Mesodermal cell (in vitro differentiated cells): Measurements from ENCODE around the gene LIFR.

ENCODE experiments used
- H3K27ac ChIP-seq: 2 replicates; pipeline ENCODE4 v1.7.0; 2013; ENCODE audit warnings: mild to moderate bottlenecking, low read depth, low read length, moderate library complexity; ENCODE audit not compliant: severe bottlenecking
- H3K36me3 ChIP-seq: 2 replicates; pipeline ENCODE4 v1.7.1; 2013; ENCODE audit warnings: mild to moderate bottlenecking, low read length, moderate library complexity; ENCODE audit not compliant: control insufficient read depth, insufficient read depth
- H3K4me1 ChIP-seq: one replicate; pipeline ENCODE4 v1.7.1; 2013; ENCODE audit warnings: mild to moderate bottlenecking, low read length; ENCODE audit not compliant: insufficient read depth, control insufficient read depth, poor library complexity, severe bottlenecking
- H3K4me3 ChIP-seq: 2 replicates; pipeline ENCODE4 v1.7.0; 2013; ENCODE audit warnings: low read length, control low read depth, mild to moderate bottlenecking; ENCODE audit not compliant: insufficient read depth, poor library complexity, severe bottlenecking; ENCODE audit errors: extremely low read depth
- H3K9me3 ChIP-seq: 2 replicates; pipeline ENCODE4 v1.7.1; 2013; ENCODE audit warnings: mild to moderate bottlenecking, low read length, moderate library complexity; ENCODE audit not compliant: control insufficient read depth
- WGBS, 2 experiments: methylation state at CpG; one replicate each; pipeline ENCODE4 v1.1.5; 2013; ENCODE audit warnings: missing lambda C conversion rate in 2 of 2; ENCODE audit not compliant: insufficient coverage in 2 of 2; 5-methylcytosine and 5-hydroxymethylcytosine counted together

The LIFR gene

DNA sequence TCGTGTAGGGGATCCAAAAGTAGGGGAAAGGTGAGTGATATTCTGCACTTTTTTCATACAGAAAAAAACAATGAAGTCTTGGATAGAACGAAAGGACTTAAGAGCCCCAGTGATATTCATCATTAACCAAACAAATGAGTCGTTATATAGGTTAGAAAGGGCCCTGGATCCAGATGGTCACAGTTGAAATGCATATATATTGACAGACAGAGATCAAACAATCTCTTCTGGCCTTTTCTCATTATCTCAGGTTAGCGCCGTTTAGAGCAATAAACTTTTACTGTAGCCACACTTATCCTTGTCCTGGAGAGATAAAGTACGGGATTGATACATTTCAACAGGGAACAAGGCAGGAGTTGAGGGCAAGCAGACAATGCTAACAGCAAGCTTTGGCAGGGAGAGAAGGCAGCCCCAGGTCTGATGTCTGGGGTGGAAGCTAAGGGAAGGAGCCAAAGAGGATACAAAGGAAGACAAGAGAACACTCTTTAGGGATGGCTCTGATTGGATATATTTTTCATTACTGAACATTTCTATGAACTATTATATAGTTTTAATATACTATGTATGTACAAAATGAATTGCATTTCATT is 77.0 kb downstream of the LIFR start:
- 82% methylated on average over 3 of the region's 6 CpGs; no CpG with 5 or more reads in 1 of the 2 experiments for WGBS, 2 experiments
- Histone ChIP-seq H3K9me3 (no peaks in the 10 kb centered on the region), H3K4me1 (no peaks in the 10 kb centered on the region), H3K27ac (no peak overlapping the region), H3K36me3 (peaks cover 32% of the 10 kb centered on the region), H3K4me3 (no peak overlapping the region)

DNA sequence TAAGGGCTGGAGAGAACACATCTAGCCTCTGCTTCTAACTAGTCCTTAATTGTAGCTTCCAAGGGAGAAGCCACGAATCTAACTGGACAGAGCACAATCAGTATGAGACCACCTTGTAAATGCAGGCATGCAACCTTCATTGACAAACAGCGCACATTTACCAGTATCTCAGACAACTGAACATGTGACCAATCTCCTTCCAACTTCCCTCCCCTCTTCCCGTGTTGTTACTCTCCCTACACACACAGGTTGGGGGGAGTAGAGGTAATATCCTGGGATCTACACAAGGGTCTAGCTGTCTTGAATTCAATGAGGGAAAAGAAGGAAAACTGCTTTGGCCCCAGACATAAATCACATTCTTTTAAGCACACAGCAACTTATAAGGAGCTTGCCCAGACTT is 77.6 kb downstream of the LIFR start:
- H3K9me3 ChIP-seq = no peaks in the 10 kb centered on the region
- peaks cover 29% of the 10 kb centered on the region for H3K36me3 ChIP-seq
- H3K4me1 ChIP-seq = no peaks in the 10 kb centered on the region
- WGBS, 2 experiments = 87% methylated on average over 2 of the region's 3 CpGs; no CpG with 5 or more reads in 1 of the 2 experiments
- H3K4me3 ChIP-seq = no peak overlapping the region
- H3K27ac ChIP-seq = no peak overlapping the region

DNA sequence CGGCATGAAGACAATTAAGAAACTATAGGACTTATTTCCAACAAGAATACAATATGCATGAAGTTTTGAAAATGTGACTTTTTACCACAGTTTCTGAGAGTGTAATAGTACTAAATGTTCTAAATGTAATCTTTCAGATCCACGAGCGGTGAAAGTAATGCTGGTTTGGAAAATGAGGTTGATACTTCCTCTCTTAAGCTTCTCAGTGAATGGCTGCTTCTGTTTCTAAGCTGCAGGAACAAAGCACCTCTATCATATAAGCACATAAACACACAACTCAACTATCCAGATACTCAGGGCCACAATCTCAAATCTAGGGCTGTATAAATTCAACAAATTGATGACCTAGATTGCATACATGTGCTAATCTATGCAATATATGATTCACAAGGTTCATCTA is 78.3 kb downstream of the LIFR start:
- 100% methylated on average over 2 of the region's 3 CpGs; no CpG with 5 or more reads in 1 of the 2 experiments for WGBS, 2 experiments
- no peaks in the 10 kb centered on the region for H3K4me1 ChIP-seq
- no peak overlapping the region for H3K27ac ChIP-seq

DNA sequence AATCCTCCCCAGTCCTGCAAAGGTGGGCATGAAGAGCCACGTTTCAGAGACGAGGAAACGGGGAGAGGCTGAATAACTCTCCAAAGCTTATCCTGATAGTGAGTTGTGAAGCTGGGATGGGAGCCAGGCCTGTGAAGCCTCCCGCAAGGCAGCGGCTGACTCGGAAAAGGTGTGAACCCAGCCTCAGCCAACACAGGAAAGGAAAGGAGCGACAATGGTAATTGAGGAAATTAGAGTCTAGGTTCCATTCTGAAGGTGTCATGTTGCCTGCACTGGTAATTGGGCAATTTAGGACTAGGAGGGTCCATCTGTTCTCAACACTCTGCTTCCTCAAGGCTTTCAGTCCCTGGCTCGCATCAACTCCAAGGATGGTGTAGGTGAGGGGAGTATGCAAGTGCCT is 83.4 kb downstream of the LIFR start:
- Histone ChIP-seq H3K27ac (no peak overlapping the region), H3K4me3 (no peak overlapping the region), H3K4me1 (peaks cover 4% of the 10 kb centered on the region), H3K9me3 (no peaks in the 10 kb centered on the region), H3K36me3 (no peaks in the 10 kb centered on the region)
- WGBS, 2 experiments = 68 to 76% methylated on average over 6 to 7 of the region's 8 CpGs

More for the DNA sequence above, 78.3 kb downstream of the LIFR start:
- Histone ChIP-seq H3K36me3 (peaks cover 26% of the 10 kb centered on the region), H3K4me3 (no peak overlapping the region), H3K9me3 (no peaks in the 10 kb centered on the region)

DNA sequence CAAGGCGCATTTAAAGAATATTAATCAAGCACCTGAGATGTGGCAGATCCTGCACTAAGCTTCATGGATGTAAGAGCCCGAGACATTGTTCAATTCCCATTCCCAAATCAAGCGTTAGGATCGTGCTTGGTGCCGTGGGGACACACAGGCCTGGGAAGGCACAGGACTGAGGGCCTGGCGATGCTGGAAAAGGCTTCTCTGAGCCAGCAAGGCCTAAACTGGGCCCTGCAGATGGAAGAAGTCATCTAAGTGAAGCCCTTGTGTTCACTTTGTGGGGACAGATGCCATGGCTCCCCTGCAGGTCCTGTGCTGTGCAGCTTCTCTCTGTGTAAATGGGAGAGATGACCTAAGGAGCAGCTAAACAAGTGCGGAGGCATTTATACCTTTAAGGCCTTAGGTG is 83.9 kb downstream of the LIFR start:
- H3K27ac ChIP-seq = no peak overlapping the region
- peaks cover 9% of the 10 kb centered on the region for H3K4me1 ChIP-seq
- no peak overlapping the region for H3K4me3 ChIP-seq
- H3K36me3 ChIP-seq = no peaks in the 10 kb centered on the region
- no peaks in the 10 kb centered on the region for H3K9me3 ChIP-seq
- WGBS, 2 experiments = 98% methylated on average over 5 to 6 of the region's 7 CpGs

DNA sequence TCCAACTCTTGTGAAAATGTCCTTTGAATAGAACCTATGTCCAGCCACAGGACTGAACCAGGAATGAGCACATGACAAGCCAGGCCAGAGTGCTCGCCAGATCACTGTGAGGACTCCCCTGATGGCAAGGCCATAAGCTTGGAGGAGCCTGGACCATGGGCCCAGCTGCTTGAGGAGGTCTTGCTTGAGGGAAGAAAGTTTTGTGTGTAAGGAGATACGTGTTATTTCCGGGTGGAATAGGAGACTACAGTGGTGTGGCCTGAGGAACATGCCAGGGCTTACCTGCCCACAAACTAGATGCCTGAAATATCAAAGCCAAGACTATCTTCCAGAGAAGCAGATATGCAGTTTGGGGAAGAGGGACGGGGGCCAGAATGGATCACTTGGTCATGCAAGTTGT is 84.7 kb downstream of the LIFR start:
- 93 to 100% methylated on average over 3 to 4 of the region's 4 CpGs for WGBS, 2 experiments
- H3K4me3 ChIP-seq = no peak overlapping the region
- no peaks in the 10 kb centered on the region for H3K9me3 ChIP-seq
- peaks cover 10% of the 10 kb centered on the region for H3K4me1 ChIP-seq
- no peaks in the 10 kb centered on the region for H3K36me3 ChIP-seq
- H3K27ac ChIP-seq = no peak overlapping the region

DNA sequence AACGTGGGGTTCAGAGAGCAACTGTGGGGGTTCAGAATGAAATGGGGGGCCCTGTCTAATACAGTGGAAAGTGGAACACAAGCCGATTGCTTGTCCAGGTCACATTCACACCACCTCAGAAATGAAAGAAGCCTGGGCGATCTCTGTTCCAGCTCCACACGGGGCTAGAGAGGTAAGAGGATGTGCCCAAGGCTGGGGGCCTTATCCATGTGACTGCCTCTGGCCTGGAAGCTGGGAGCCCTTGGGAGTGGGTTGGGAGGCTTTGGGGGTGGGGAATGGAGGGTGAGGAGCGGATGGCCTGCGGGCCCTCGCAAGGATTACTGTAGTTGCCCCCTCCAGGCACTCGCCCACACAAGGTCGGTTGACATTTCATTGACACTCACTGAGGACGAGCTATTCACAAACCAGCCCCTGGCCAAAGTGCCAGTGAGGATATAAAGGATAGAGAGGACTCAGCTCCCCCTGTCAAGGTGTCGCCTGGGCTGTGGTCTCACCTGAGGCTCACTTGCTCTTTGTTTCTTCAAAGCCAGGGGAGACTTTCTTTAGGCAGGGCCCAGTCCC is 86.7 kb downstream of the LIFR start:
- WGBS, 2 experiments = 89 to 93% methylated on average over 5 to 6 of the region's 11 CpGs
- no peaks in the 10 kb centered on the region for H3K9me3 ChIP-seq
- H3K4me1 ChIP-seq = peaks cover 10% of the 10 kb centered on the region
- H3K27ac ChIP-seq = no peak overlapping the region
- H3K4me3 ChIP-seq = no peak overlapping the region
- no peaks in the 10 kb centered on the region for H3K36me3 ChIP-seq

DNA sequence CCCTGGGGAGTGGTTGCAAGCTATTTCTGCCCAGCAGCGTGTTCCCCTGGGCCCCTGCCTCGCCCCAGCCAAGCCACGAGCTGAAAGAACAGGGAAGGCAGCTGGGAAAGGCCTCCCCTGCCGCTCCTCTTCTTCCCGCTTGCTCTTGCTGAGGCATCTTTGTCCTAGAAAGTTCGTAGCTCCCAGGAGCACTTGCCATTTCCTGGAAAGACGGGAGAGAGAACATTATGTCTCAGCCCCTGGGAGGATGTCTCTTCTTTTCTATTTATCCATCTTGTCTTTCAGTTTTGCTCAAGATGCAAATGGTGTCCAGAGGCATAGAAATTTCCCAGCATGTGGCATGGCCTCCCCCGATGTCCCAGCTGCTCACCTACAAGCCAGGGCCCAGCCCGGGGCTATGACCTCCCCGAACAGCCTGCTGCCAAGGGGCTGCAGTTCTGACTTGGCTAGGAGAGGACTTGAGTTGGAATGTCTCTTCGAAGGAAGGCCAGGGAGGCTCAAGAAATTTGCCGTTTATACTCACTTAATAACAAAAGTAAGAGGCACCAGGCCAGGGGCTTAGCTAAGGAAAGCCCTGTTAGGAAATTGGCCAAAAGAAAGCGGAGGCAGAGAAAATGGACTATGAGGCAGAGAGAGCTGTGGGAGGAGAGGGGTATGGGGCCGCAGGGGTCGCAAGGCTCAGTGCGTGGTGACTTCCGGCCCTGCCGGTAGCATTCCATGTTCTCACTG is 87.3 kb downstream of the LIFR start:
- Histone ChIP-seq H3K27ac (no peak overlapping the region), H3K4me3 (no peak overlapping the region)

DNA sequence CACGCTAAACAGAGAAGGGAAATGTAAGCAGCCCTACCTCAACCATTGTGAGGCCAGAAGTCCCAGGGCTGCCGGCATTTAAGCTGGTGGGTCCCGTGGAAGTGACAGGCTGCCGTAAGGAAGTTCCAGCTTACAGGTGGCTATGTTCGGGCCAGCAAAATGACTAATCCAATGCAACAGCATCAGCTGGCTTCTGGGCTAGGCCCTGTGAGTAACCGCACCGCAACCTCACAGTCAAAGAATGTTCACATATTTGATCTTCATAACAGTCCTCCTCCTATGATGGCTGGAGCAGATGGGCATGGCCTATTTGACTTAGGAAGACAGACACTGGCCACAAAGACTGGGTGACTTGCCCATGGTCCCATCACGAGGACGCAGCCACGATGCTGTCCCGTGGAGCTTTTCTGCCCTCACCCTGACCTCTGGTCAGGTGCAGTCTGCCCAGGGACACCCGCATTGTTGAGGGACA is 88.2 kb downstream of the LIFR start:
- Histone ChIP-seq H3K27ac (no peak overlapping the region), H3K36me3 (no peaks in the 10 kb centered on the region), H3K4me1 (peaks cover 23% of the 10 kb centered on the region), H3K4me3 (no peak overlapping the region), H3K9me3 (no peaks in the 10 kb centered on the region)
- 95 to 97% methylated on average over 11 to 12 of the region's 12 CpGs for WGBS, 2 experiments

More for the DNA sequence above, 87.3 kb downstream of the LIFR start:
- Histone ChIP-seq H3K9me3 (no peaks in the 10 kb centered on the region), H3K4me1 (peaks cover 14% of the 10 kb centered on the region), H3K36me3 (no peaks in the 10 kb centered on the region)
- WGBS, 2 experiments = 87 to 89% methylated on average over 10 to 13 of the region's 18 CpGs

DNA sequence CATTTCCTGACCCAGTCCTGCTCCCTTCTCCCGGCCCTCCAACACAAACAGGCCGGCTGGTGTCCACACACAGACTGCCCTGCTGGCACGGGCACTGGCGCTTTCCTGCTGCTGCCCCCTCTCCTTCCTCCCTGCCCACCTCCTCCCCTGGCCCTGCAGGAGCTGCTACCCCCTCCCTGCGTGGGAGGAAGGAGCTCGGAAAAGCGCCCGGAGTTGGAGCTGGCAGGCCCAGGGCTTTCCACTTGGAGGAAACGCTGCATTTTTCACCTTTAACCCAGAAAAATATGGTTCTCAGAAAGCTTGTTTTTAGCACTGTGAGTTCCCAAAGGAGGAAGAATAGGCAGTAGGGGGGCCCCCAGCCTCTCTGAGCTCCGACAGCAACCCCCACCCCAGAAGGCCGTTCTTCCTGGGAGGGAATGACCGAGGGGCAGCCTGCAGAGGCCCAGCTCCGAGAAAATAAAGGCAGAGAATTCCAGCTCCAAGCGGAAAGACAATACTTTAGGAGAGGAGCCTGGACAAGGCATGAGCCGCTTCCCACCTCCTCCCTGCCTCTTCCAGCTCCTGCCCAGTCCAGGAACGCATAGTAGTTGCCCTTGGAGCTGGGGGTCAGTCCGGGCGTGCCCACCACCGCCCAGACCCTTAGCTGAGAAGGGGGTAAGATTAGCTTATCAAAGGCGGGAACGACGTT is 88.9 kb downstream of the LIFR start:
- Histone ChIP-seq H3K36me3 (no peaks in the 10 kb centered on the region), H3K27ac (no peak overlapping the region), H3K9me3 (no peaks in the 10 kb centered on the region), H3K4me3 (no peak overlapping the region), H3K4me1 (peaks cover 30% of the 10 kb centered on the region)
- WGBS, 2 experiments = 76 to 79% methylated on average over 11 of the region's 22 CpGs
